Right lobe of liver (tissue), 4 donors: ENCODE results near the gene APOBEC3G.

ENCODE experiments used
- POLR2A ChIP-seq: fragments of 450-650 bp; IDR thresholded peaks from one replicate; pipeline ENCODE4 v1.6.1; 2017; ENCODE audit warnings: antibody characterized with exemption, mild to moderate bottlenecking
- TF ChIP-seq, protein P1 (sequence below), 4 donors: fragments of 200-600 bp in 3 of 4; fragments of 450-650 bp in 1 of 4; IDR thresholded peaks; one replicate each; pipeline versions ENCODE4 v1.5.1 to v1.8.0; 2016 to 2022; ENCODE audit warnings: antibody characterized with exemption in 4 of 4, mild to moderate bottlenecking in 2 of 4
- donor health status: DM: no; HTN: no; CAD: no.
- donor health status: DM: no; HTN: no; CAD: no.
- donor health status: DM: no; HTN: yes; CAD: no.

DNA sequence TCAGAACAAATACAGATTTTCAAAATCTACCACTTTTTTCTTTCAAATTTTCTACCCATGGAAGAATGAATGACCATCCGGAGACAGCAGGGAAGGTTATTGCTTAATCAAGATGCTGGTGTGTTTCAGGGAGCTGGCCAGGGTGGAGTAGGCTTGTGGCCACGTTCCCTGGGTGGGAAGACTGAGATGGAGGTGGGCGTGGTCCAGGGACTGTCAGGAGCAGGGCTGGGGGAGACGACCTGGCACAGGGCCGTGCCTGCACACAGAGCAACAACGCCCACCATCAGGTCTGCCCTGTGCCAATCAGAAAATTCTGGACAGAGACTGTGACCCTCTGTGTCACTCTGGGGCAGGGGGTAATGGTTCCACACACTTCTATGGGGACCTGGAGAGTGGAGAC lies 12.9 kb downstream of the APOBEC3G start:
- TF ChIP-seq, protein P1, sequence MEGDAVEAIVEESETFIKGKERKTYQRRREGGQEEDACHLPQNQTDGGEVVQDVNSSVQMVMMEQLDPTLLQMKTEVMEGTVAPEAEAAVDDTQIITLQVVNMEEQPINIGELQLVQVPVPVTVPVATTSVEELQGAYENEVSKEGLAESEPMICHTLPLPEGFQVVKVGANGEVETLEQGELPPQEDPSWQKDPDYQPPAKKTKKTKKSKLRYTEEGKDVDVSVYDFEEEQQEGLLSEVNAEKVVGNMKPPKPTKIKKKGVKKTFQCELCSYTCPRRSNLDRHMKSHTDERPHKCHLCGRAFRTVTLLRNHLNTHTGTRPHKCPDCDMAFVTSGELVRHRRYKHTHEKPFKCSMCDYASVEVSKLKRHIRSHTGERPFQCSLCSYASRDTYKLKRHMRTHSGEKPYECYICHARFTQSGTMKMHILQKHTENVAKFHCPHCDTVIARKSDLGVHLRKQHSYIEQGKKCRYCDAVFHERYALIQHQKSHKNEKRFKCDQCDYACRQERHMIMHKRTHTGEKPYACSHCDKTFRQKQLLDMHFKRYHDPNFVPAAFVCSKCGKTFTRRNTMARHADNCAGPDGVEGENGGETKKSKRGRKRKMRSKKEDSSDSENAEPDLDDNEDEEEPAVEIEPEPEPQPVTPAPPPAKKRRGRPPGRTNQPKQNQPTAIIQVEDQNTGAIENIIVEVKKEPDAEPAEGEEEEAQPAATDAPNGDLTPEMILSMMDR (IDR thresholded peaks at IDR 0.05) = no peak
- TF ChIP-seq POLR2A = no peak
